Measurements from ENCODE around the gene S100A3.

S100A3 gene

DNA sequence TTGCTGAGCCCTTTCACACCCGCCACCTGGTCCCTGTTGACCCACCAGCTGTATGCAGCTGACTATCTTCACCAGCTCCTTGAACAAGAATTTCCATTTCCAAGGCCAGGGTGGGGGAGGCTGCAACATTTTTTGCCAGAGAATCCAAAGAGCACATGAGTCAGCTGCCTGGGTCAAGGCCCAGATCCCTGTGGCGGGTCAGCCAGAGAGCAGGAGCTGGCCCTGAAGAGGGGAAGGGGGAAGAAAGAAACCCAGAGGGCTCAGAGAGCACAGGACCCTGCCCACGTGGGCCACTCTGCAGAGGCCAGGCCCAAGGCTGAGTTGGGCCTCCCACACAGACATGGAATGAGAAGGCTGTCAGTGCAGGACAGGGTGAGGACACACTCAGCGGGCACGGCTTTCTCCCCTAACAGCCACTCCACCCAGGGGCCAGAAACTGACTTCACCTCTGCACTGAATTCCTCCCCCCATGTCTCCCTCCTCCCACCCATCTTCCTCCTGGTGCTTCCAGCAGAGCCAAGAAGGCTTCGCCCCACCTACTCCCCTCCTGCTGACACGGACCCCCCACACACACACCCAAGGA, 42.1 kb downstream of the S100A3 start:
- Histone ChIP-seq H3K36me3 (ENCODE audit: insufficient read depth, low read length) (no peaks in the 10 kb centered on the region), H3K27me3 (ENCODE audit: insufficient read depth, low read length) (no peaks in the 10 kb centered on the region; the same call in 1 of the 2 replicates), H3K9me3 (ENCODE audit: insufficient read depth, low read depth, low read length) (no peaks in the 10 kb centered on the region), H3K4me3 (ENCODE audit: low read length) (no peak overlapping the region), H3K9ac (ENCODE audit: low read depth, low read length) (no peak overlapping the region), H3K27ac (ENCODE audit: low read depth, low read length) (no peak overlapping the region), H3K4me1 (ENCODE audit: insufficient read depth, low read length) (no peaks in the 10 kb centered on the region)
- WGBS = 70% methylated on average over 7 of the region's 7 CpGs

DNA sequence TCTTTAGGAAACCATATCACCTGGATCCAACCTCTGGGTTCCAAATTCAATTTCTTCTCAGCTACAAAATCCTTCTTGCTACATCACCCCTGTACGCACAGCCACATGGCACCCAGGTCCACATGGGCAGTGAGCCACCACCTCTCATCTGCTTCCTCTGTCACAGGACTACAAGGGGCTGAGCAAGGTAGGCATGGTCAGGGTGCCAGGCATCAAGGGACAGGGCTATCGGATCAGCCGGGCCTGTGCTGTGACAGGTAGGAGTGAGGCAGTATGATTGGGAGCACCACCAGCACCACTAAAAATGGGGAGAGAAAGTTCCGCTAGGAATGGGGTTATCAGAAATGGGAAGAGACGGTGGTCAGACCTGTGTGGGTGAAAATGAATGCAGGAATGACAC, 42.7 kb downstream of the S100A3 start:
- no peaks in the 10 kb centered on the region; the same call in 1 of the 2 replicates for H3K27me3 ChIP-seq (ENCODE audit: insufficient read depth, low read length)
- 94% methylated on average over 5 of the region's 5 CpGs for WGBS
- H3K27ac ChIP-seq (ENCODE audit: low read depth, low read length) = no peak overlapping the region
- H3K9ac ChIP-seq (ENCODE audit: low read depth, low read length) = no peak overlapping the region
- H3K9me3 ChIP-seq (ENCODE audit: insufficient read depth, low read depth, low read length) = no peaks in the 10 kb centered on the region
- H3K36me3 ChIP-seq (ENCODE audit: insufficient read depth, low read length) = no peaks in the 10 kb centered on the region
- no peak overlapping the region for H3K4me3 ChIP-seq (ENCODE audit: low read length)
- H3K4me1 ChIP-seq (ENCODE audit: insufficient read depth, low read length) = no peaks in the 10 kb centered on the region

DNA sequence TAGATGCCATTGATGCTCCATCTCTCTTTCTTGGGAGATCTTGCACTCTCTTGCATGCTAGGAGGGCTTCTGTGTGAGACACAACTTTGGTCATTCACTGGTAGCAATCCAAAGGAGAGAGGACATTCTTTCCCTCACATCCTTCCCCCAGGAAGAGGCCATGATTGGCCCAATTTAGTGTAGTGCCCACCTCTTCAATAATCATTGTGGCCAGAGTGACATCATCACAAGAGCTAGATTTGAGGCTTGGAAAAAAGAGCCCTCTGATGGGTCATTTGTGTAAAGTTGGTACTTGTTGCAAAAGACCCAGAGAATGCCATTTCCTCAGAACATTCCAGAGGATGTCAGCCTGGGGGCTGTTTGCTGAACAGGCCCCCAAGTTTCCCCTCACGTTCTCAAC, 43.5 kb downstream of the S100A3 start:
- H3K4me3 ChIP-seq (ENCODE audit: low read length) = no peak overlapping the region
- no peak overlapping the region for H3K9ac ChIP-seq (ENCODE audit: low read depth, low read length)
- H3K9me3 ChIP-seq (ENCODE audit: insufficient read depth, low read depth, low read length) = no peaks in the 10 kb centered on the region
- WGBS = 82% methylated on average over 1 of the region's 1 CpG
- no peaks in the 10 kb centered on the region for H3K36me3 ChIP-seq (ENCODE audit: insufficient read depth, low read length)
- no peaks in the 10 kb centered on the region for H3K27me3 ChIP-seq (ENCODE audit: insufficient read depth, low read length)
- H3K27ac ChIP-seq (ENCODE audit: low read depth, low read length) = no peak overlapping the region
- H3K4me1 ChIP-seq (ENCODE audit: insufficient read depth, low read length) = no peaks in the 10 kb centered on the region

DNA sequence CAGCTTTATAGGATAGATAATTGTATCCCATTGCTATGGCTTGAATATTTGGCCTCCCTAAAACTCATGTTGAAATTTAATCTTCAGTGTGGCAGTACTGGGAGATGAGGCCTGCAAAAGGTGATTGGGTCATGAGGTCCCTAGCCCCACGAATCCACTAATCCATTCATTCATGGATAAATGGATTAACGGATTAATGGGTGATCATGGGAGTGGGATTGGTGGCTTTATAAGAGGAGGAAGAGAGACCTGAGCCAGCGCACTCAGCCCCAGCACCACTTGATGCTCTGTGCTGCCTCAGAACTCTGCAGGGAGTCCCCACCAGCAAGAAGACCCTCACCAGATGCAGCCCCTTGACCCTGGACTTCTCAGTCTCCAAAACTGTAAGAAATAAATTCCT, 45.3 kb downstream of the S100A3 start:
- no peak overlapping the region for H3K9ac ChIP-seq (ENCODE audit: low read depth, low read length)
- WGBS = 98% methylated on average over 3 of the region's 3 CpGs
- no peaks in the 10 kb centered on the region for H3K9me3 ChIP-seq (ENCODE audit: insufficient read depth, low read depth, low read length)
- H3K27ac ChIP-seq (ENCODE audit: low read depth, low read length) = no peak overlapping the region
- H3K4me1 ChIP-seq (ENCODE audit: insufficient read depth, low read length) = no peaks in the 10 kb centered on the region
- no peak overlapping the region for H3K4me3 ChIP-seq (ENCODE audit: low read length)
- H3K36me3 ChIP-seq (ENCODE audit: insufficient read depth, low read length) = no peaks in the 10 kb centered on the region
- no peaks in the 10 kb centered on the region for H3K27me3 ChIP-seq (ENCODE audit: insufficient read depth, low read length)

DNA sequence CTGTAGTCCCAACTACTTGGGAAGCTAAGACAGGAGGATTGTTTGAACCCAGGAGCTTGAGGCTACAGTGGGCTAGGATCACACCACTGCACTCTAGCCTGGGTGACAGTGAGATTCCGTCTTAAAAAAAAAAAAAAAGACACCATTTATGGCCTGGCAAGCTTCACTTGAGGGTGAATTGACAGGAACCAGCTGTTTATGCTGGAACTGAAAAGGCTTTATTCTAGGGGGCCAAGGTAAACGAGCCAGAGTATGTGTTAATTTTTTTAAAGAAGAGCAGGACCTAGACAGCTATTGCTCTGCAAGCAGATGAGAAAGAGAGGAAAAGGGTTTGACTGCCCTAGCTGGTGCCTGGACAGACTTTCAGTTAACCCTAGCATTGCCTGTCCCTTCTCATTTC, 50.3 kb downstream of the S100A3 start:
- H3K9me3 ChIP-seq (ENCODE audit: insufficient read depth, low read depth, low read length) = no peaks in the 10 kb centered on the region
- H3K4me3 ChIP-seq (ENCODE audit: low read length) = no peak overlapping the region
- WGBS = 61% methylated on average over 2 of the region's 2 CpGs
- H3K4me1 ChIP-seq (ENCODE audit: insufficient read depth, low read length) = peaks cover 5% of the 10 kb centered on the region; the same call in 1 of the 2 replicates
- no peak overlapping the region for H3K27ac ChIP-seq (ENCODE audit: low read depth, low read length)
- no peak overlapping the region for H3K9ac ChIP-seq (ENCODE audit: low read depth, low read length)
- no peaks in the 10 kb centered on the region for H3K36me3 ChIP-seq (ENCODE audit: insufficient read depth, low read length)
- H3K27me3 ChIP-seq (ENCODE audit: insufficient read depth, low read length) = no peaks in the 10 kb centered on the region

All from HUES64 (cell line).